Inferior parietal cortex (tissue), 1 donor: ENCODE data around the gene RLN2.

Experiments used
- DNase-seq: peaks from one replicate; pipeline ENCODE4 v3.0.0-alpha.2; 2016; ENCODE audit errors: extremely low spot score

RLN2 gene

DNA sequence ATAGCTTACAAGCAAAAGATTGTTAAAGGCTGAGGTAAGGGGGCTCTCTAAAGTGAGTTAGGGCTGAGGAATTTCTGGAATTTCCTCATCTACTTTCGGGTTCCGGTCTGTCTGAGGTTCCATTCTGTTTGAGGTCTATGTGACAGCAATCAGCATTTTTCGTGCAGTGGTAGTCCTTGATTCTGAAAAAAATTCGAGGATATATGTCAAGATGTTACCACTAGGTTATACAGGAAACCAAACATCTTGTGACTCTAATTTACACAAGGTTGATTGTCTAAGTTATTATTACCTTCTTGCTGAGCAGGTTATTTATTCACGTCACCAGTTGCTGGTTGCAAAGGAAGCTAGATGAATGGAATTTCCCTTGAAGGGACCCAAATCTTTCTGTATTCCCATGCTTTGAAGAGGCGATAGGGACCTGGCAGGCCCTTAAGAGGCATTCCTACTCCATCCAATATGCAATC, 35.2 kb downstream of the RLN2 start:
- no peak for DNase-seq

DNA sequence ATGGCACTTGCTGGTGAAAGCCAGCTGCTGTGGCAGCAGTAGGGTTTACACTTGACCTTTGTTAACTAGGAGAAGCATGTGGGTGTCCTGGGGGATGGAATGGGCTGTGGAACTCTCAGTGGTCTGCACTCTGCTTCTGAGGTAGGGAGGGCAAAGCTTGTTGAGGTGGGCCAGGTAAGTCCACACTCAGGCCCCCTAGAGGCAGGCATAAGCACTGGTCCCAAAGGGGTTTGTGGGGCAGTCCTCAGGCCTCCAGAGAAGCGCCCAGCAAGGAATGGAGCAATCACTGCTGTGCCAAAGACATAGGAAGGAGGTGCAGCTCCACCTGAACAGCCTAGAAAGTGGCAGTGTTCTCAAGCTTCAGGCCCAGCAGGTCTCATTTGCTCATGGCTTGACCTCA, 38.6 kb downstream of the RLN2 start:
- no peak for DNase-seq

GRCh38 chr9:5264219-5264595, 40.3 kb downstream of the RLN2 start:
- DNase-seq, result no peak

- DNase-seq, result no peak
These were observed 40.9 kb downstream of the RLN2 start for GRCh38 chr9:5263351-5264218.
